Glomerular visceral epithelial cell (primary cell): ENCODE measurements around the gene EFCAB8.

ENCODE experiments used
- DNase-seq: peaks from one replicate; pipeline ENCODE4 v3.0.0-alpha.2; 2016; ENCODE audit errors: extremely low spot score

The EFCAB8 gene

GRCh38 chr20:33007376-33008335, 148.9 kb downstream of the EFCAB8 start, which contains the start of gene BPIFB2:
TSS of gene BPIFB2 (plus strand) at chr20:33007704. CDS start at chr20:33008575, 871 bp downstream.
- DNase-seq, result no peak

GRCh38 chr20:33008336-33009213, 149.9 kb downstream of the EFCAB8 start:
- no peak for DNase-seq

- no peak for DNase-seq
These were observed 150.8 kb downstream of the EFCAB8 start for GRCh38 chr20:33009214-33010132.

- DNase-seq, result no peak
These were observed 151.4 kb downstream of the EFCAB8 start for GRCh38 chr20:33010133-33010504.

GRCh38 chr20:33010674-33011449, 152.1 kb downstream of the EFCAB8 start:
- no peak for DNase-seq
